HTR-8/SVneo (cell line): Measurements from ENCODE around the gene DUSP10.

Source experiments
- DNase-seq: peaks from one replicate; pipeline ENCODE4 v3.0.0; 2011; ENCODE audit warnings: low spot score, mixed read lengths; ENCODE audit not compliant: insufficient read length
- FAIRE-seq: peaks from 2 replicates; lab custom pipeline; 2011; peaks lifted over from hg19 to GRCh38; lab: Jason Lieb, UNC

Gene DUSP10

GRCh38 chr1:221699577-221699976, 42.3 kb downstream of the DUSP10 start:
- DNase-seq (peak; percentile 45), FAIRE-seq (no peak)

- DNase-seq (no peak), FAIRE-seq (no peak)
These were observed 43.1 kb downstream of the DUSP10 start for GRCh38 chr1:221698579-221699349.

- no peak for DNase-seq
- FAIRE-seq = no peak
These were observed 43.9 kb downstream of the DUSP10 start for GRCh38 chr1:221697923-221698425.

- no peak for DNase-seq
- no peak for FAIRE-seq
These were observed 45.0 kb downstream of the DUSP10 start for GRCh38 chr1:221696718-221697461.

- DNase-seq (no peak), FAIRE-seq (no peak)
These were observed 45.9 kb downstream of the DUSP10 start for GRCh38 chr1:221696027-221696426.

GRCh38 chr1:221695301-221695700, 46.6 kb downstream of the DUSP10 start:
- DNase-seq (no peak), FAIRE-seq (no peak)

- FAIRE-seq = no peak
These were observed 47.8 kb downstream of the DUSP10 start for GRCh38 chr1:221694109-221694508.

GRCh38 chr1:221693087-221693486, 48.8 kb downstream of the DUSP10 start:
- FAIRE-seq = no peak
- DNase-seq = no peak

More at GRCh38 chr1:221694109-221694508, 47.8 kb downstream of the DUSP10 start:
- no peak for DNase-seq

GRCh38 chr1:221692643-221693042, 49.2 kb downstream of the DUSP10 start:
- DNase-seq = no peak
- FAIRE-seq = no peak

GRCh38 chr1:221691261-221691660, 50.6 kb downstream of the DUSP10 start:
- DNase-seq (no peak), FAIRE-seq (no peak)

GRCh38 chr1:221690858-221691257, 51.0 kb downstream of the DUSP10 start:
- FAIRE-seq (no peak), DNase-seq (no peak)

GRCh38 chr1:221689138-221689537, 52.8 kb downstream of the DUSP10 start:
- FAIRE-seq (no peak), DNase-seq (no peak)

- FAIRE-seq (no peak), DNase-seq (no peak)
These were observed 53.4 kb downstream of the DUSP10 start for GRCh38 chr1:221688488-221688843.

GRCh38 chr1:221687836-221688487, 53.9 kb downstream of the DUSP10 start:
- DNase-seq = no peak
- no peak for FAIRE-seq

- DNase-seq (no peak), FAIRE-seq (no peak)
These were observed 58.2 kb downstream of the DUSP10 start for GRCh38 chr1:221683681-221684080.

GRCh38 chr1:221680085-221680484, 61.8 kb downstream of the DUSP10 start:
- FAIRE-seq (no peak), DNase-seq (no peak)

- no peak for FAIRE-seq
- DNase-seq = no peak
These were observed 63.9 kb downstream of the DUSP10 start for GRCh38 chr1:221678014-221678413.

- FAIRE-seq (no peak), DNase-seq (no peak)
These were observed 65.7 kb downstream of the DUSP10 start for GRCh38 chr1:221675880-221676800.

GRCh38 chr1:221672965-221673364, 68.9 kb downstream of the DUSP10 start:
- DNase-seq (no peak), FAIRE-seq (no peak)

- no peak for DNase-seq
- no peak for FAIRE-seq
These were observed 69.6 kb downstream of the DUSP10 start for GRCh38 chr1:221672239-221672645.
